HT1080 (cell line): ENCODE data around the gene TRMU. TPM values are rescaled to one million over a fixed set of nuclear protein-coding genes. Genes with fewer than 3 reads are reported as not detected.

Source experiments
- total RNA-seq: library from RNA; depleted of rRNA; stranded (reverse); fragments of >200 nt; shearing (Covaris generic); gene quantifications from 2 replicates; pipeline ENCODE4 v1.2.3, GENCODE V29; 2014; rRNA removed

The TRMU gene
- total RNA-seq, 1 experiment from 2014 or later = 68.0 TPM

Other genes with a start within 250 kb of the TRMU start
- 4.3 and 4.7 TPM in 2 replicates for gene PPARA, start 185.2 kb upstream of the TRMU start, total RNA-seq
- 18.1 and 20.3 TPM in 2 replicates for gene CDPF1, start 85.4 kb upstream of the TRMU start, total RNA-seq
- gene PKDREJ, start 72.4 kb upstream of the TRMU start, total RNA-seq = not detected in 2 replicates
- 21.7 and 26.0 TPM in 2 replicates for gene TTC38, start 67.7 kb upstream of the TRMU start, total RNA-seq
- 33.2 and 34.2 TPM in 2 replicates for gene GTSE1, start 38.8 kb upstream of the TRMU start, total RNA-seq
- 14.9 and 17.9 TPM in 2 replicates for gene CELSR1, start 201.9 kb downstream of the TRMU start, total RNA-seq